Hematopoietic multipotent progenitor cell treated with erythropoietin and hydrocortisone succinate and interleukin-3 and kit ligand, for 8 days (in vitro differentiated cells): Measurements from ENCODE around the gene TLK2.

Experiments
- DNase-seq: peaks from one replicate; pipeline ENCODE4 v3.0.0-alpha.2; 2015

Gene TLK2

DNA sequence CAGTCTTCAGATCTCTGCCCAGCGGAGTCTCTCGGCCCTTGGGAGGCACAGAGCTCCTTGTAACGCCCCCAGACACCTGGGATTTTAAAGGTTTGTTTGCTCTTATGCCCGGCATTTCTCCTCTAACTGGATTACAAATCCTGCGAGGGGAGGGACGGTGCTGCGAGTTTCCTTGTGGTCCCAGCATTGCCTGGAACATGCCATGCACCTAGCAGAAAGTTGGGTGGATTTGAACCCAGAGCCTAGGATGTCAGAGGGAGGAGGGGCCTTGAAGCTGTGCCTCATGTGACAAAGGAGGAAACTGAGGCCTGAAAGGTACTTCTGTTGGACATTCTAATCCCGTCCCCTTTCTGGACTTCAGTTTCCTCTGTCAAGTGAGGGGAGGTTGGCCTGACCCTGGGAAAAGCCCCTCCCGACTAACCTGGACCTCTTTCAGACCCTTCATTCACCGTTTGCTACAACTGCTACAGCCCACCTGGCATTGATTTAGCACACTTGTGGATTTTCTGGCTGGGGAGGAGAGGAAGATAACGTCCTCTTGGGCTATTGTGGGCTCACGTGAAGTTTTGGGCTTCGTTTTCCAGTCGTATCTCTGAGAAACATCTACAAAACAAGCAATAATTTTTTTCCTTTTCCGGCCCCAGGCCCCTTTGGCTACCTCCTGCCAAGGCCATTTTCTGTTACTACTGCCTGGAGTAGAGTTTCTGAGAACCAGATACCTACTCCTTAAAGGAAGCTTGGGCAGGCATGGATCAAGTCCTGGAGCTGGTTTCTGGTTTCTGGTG is 179.7 kb downstream of the TLK2 start:
- no peak for DNase-seq

- no peak for DNase-seq
Measured at GRCh38 chr17:62660629-62661118, 182.0 kb downstream of the TLK2 start.

DNA sequence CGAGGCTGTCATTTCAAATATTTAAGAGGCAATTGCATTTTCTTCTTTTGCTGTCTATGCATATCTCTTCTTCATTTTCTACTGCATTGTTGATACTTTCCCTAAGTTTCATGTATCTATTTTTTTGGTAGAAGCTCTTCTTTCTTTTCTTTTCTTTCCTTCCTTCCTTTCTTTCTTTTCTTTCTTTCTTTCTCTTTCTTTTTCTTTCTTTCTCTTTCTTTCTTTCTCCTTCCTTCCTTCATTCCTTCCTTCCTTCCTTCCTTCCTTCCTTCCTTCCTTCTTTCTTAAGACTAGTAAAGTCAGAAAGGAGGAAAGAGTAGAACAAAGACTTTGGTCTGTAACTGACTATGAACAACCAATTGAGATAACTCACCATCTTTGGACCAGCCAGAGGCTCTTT is 182.7 kb downstream of the TLK2 start:
- no peak for DNase-seq

GRCh38 chr17:62662855-62663254 is 184.2 kb downstream of the TLK2 start:
- no peak for DNase-seq
